ENCODE measurements around the gene FAM163B.
"Not testable (repeated sequence)": the region's sequence is repeated elsewhere in the genome, so short reads cannot be mapped to it uniquely, and the experiment has no call there.

FAM163B gene

GRCh38 chr9:133639613-133640012 lies 30.4 kb upstream of the FAM163B start:
- DNase-seq: no peak

- no peak for DNase-seq
Measured at GRCh38 chr9:133638711-133639110, 29.5 kb upstream of the FAM163B start.

- no peak for DNase-seq
Measured at GRCh38 chr9:133638076-133638475, 28.9 kb upstream of the FAM163B start.

GRCh38 chr9:133637451-133638055 lies 28.4 kb upstream of the FAM163B start:
- no peak for DNase-seq

GRCh38 chr9:133636902-133637301 lies 27.7 kb upstream of the FAM163B start:
- DNase-seq: no peak

- no peak for DNase-seq
Measured at GRCh38 chr9:133635533-133636531, 26.6 kb upstream of the FAM163B start, which contains the start of gene DBH. Gene DBH (plus strand): TSS chr9:133636363. CDS start chr9:133636372, 9 bp downstream.

- DNase-seq: no peak
Measured at GRCh38 chr9:133635098-133635497, 25.9 kb upstream of the FAM163B start.

- no peak for DNase-seq
Measured at GRCh38 chr9:133634081-133634691, 25.0 kb upstream of the FAM163B start.

- DNase-seq: no peak
Measured at GRCh38 chr9:133633681-133634080, 24.5 kb upstream of the FAM163B start.

- DNase-seq: no peak
Measured at GRCh38 chr9:133632806-133633680, 23.9 kb upstream of the FAM163B start.

GRCh38 chr9:133631111-133631510 lies 21.9 kb upstream of the FAM163B start:
- no peak for DNase-seq

- DNase-seq: no peak
Measured at GRCh38 chr9:133629221-133630110, 20.3 kb upstream of the FAM163B start.

- no peak for DNase-seq
Measured at GRCh38 chr9:133628766-133629165, 19.6 kb upstream of the FAM163B start.

GRCh38 chr9:133627341-133627740 lies 18.2 kb upstream of the FAM163B start:
- DNase-seq: no peak

GRCh38 chr9:133626008-133626407 lies 16.8 kb upstream of the FAM163B start:
- not testable (repeated sequence) for DNase-seq

- no peak for DNase-seq
Measured at GRCh38 chr9:133622555-133622954, 13.4 kb upstream of the FAM163B start.

GRCh38 chr9:133621725-133622267 lies 12.6 kb upstream of the FAM163B start:
- DNase-seq: no peak

- no peak for DNase-seq
Measured at GRCh38 chr9:133619791-133620190, 10.6 kb upstream of the FAM163B start.

- no peak for DNase-seq
Measured at GRCh38 chr9:133618726-133619125, 9.5 kb upstream of the FAM163B start.

- DNase-seq: no peak
Measured at GRCh38 chr9:133616643-133617405, 7.6 kb upstream of the FAM163B start.

Measured in bone marrow (tissue), 2 donors.